Measurements from ENCODE around the gene DNM2. TPM values are rescaled to one million over a fixed set of nuclear protein-coding genes. Genes with fewer than 3 reads are reported as not detected.
"Not testable (repeated sequence)": the region's sequence is repeated elsewhere in the genome, so short reads cannot be mapped to it uniquely, and the experiment has no call there.

Gene DNM2
- total and polyA plus RNA-seq, 2 experiments from 2014 or later: 47.2 to 60.5 TPM

- peaks cover 1% of the 10 kb centered on the region; the same call in 1 of the 2 replicates for H4K20me1 ChIP-seq (ENCODE audit: insufficient read depth)
- no peak overlapping the region for H3K4me3 ChIP-seq
- H3K27ac ChIP-seq: no peak overlapping the region
- no peak for DNase-seq
- TF ChIP-seq EZH2 (IDR thresholded peaks at IDR 0.05; ENCODE audit: insufficient read depth, poor library complexity, severe bottlenecking): no peak
- no peaks in the 10 kb centered on the region for H3K27me3 ChIP-seq (replicated peaks; ENCODE audit: insufficient read depth)
- no peaks in the 10 kb centered on the region for H3K9me2 ChIP-seq (ENCODE audit: insufficient read depth)
- H3F3A ChIP-seq (ENCODE audit: insufficient read depth): no peaks in the 10 kb centered on the region
- H3K4me2 ChIP-seq (ENCODE audit: unreplicated experiment): no peak overlapping the region
- H3K4me1 ChIP-seq (ENCODE audit: insufficient read depth): no peaks in the 10 kb centered on the region
- H3K9ac ChIP-seq: no peak overlapping the region
- H3K79me2 ChIP-seq (ENCODE audit: insufficient read depth): peaks cover 100% of the 10 kb centered on the region
- H2AFZ ChIP-seq: no peak overlapping the region
- in situ Hi-C loops (cut with MboI): no loop called here
- H3K9me3 ChIP-seq (ENCODE audit: low read depth): no peaks in the 10 kb centered on the region
- WGBS, 2 experiments (ENCODE audit: low coverage in 1 of 2, low lambda C conversion rate in 2 of 2, missing lambda C conversion rate in 2 of 2): 98 to 100% methylated on average over 3 of the region's 3 CpGs
- H3K36me3 ChIP-seq (ENCODE audit: low read depth): 0 out of 2 replicates have a peak, but pooled peaks cover 4% of the 10 kb centered on the region
These were observed 22.9 kb downstream of the DNM2 start for GRCh38 chr19:10740798-10741197.

GRCh38 chr19:10742476-10742875, 24.6 kb downstream of the DNM2 start:
- Histone ChIP-seq H3K9ac (no peak overlapping the region), H3K79me2 (ENCODE audit: insufficient read depth) (peaks cover 100% of the 10 kb centered on the region), H3K9me2 (ENCODE audit: insufficient read depth) (no peaks in the 10 kb centered on the region), H2AFZ (no peak overlapping the region), H3K36me3 (ENCODE audit: low read depth) (0 out of 2 replicates have a peak, but pooled peaks cover 4% of the 10 kb centered on the region), H3K4me1 (ENCODE audit: insufficient read depth) (no peaks in the 10 kb centered on the region), H3K4me3 (no peak overlapping the region), H3K9me3 (ENCODE audit: low read depth) (no peaks in the 10 kb centered on the region), H3K27ac (no peak overlapping the region), H3K27me3 (replicated peaks; ENCODE audit: insufficient read depth) (no peaks in the 10 kb centered on the region), H3K4me2 (ENCODE audit: unreplicated experiment) (no peak overlapping the region), H3F3A (ENCODE audit: insufficient read depth) (no peaks in the 10 kb centered on the region), H4K20me1 (ENCODE audit: insufficient read depth) (peaks cover 4% of the 10 kb centered on the region)
- WGBS, 2 experiments (ENCODE audit: low coverage in 1 of 2, low lambda C conversion rate in 2 of 2, missing lambda C conversion rate in 2 of 2): 88 to 90% methylated on average over 4 of the region's 4 CpGs
- TF ChIP-seq EZH2 (IDR thresholded peaks at IDR 0.05; ENCODE audit: insufficient read depth, poor library complexity, severe bottlenecking): no peak
- in situ Hi-C loops (cut with MboI): no loop called here
- DNase-seq: no peak

DNA sequence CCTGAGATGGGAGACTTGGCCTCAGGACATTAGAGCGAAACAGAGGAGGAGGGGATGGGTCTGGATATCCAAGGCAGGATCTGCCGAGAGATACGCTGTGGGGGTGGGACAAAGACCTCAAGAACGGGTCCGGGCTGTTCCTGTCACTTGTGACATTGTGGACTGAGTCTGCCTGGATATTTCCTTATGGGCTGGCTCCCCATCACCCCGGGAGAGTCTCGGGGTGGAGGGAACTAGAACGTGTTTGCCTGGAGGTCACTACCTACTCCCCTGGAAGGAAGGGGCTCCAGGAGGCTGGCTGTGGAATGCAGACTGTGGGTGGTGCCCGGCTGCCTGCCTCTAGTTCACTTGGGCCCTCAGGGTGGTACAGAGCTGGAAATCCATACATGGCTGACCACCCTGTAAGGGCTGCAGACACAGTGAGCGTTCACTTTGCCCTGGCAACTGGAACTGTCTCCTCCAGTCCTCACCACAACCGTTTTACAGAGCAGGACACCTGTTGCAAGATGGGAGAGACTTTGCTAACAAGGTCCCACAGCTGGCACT, 26.4 kb downstream of the DNM2 start:
- TF ChIP-seq EZH2phosphoT487 (IDR thresholded peaks at IDR 0.05; ENCODE audit: insufficient read depth, low read depth) (no peak), EZH2 (IDR thresholded peaks at IDR 0.05; ENCODE audit: insufficient read depth, poor library complexity, severe bottlenecking) (no peak)
- in situ Hi-C loops (cut with MboI): no loop called here
- H3K4me3 ChIP-seq: no peak overlapping the region
- H3K4me2 ChIP-seq (ENCODE audit: unreplicated experiment): no peak overlapping the region
- peaks cover 100% of the 10 kb centered on the region for H3K79me2 ChIP-seq (ENCODE audit: insufficient read depth)
- H3K9me2 ChIP-seq (ENCODE audit: insufficient read depth): no peaks in the 10 kb centered on the region
- H3K4me1 ChIP-seq (ENCODE audit: insufficient read depth): no peaks in the 10 kb centered on the region
- 89 to 98% methylated on average over 10 to 11 of the region's 11 CpGs for WGBS, 2 experiments (ENCODE audit: low coverage in 1 of 2, low lambda C conversion rate in 2 of 2, missing lambda C conversion rate in 2 of 2)
- DNase-seq: no peak
- H3K9ac ChIP-seq: no peak overlapping the region
- no peaks in the 10 kb centered on the region for H3K27me3 ChIP-seq (replicated peaks; ENCODE audit: insufficient read depth)
- H2AFZ ChIP-seq: no peak overlapping the region
- 0 out of 2 replicates have a peak, but pooled peaks cover 4% of the 10 kb centered on the region for H3K36me3 ChIP-seq (ENCODE audit: low read depth)
- H4K20me1 ChIP-seq (ENCODE audit: insufficient read depth): peaks cover 4% of the 10 kb centered on the region
- H3K9me3 ChIP-seq (ENCODE audit: low read depth): no peaks in the 10 kb centered on the region
- H3K27ac ChIP-seq: no peak overlapping the region
- no peaks in the 10 kb centered on the region for H3F3A ChIP-seq (ENCODE audit: insufficient read depth)

DNA sequence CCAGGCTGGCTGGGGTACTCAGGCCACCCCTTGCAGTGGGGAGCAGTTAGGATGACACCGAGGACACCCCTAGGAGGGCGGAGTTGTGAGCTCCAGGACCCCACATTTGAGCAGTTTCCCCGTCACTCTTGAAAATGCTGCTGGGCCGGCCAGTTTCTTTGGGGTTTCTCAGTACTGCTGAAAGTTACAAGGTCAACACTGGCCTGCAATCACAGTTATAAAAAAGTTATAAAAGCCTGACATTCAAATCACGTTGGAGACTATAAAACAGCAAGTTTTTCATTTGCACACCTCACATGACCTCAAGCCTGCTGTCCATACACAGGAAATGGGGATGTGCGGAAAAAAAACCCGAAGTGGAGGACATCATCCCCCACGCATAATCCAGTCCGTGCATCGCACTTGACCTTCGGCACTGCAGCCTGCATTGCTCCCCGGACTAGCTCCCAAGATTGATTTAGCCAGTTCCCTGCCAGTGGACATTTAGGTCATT, 27.0 kb downstream of the DNM2 start:
- Histone ChIP-seq H3K9me2 (ENCODE audit: insufficient read depth) (no peaks in the 10 kb centered on the region), H2AFZ (no peak overlapping the region), H3F3A (ENCODE audit: insufficient read depth) (no peaks in the 10 kb centered on the region), H3K27ac (no peak overlapping the region), H3K27me3 (replicated peaks; ENCODE audit: insufficient read depth) (no peaks in the 10 kb centered on the region), H3K9me3 (ENCODE audit: low read depth) (no peaks in the 10 kb centered on the region), H3K4me1 (ENCODE audit: insufficient read depth) (no peaks in the 10 kb centered on the region), H3K4me2 (ENCODE audit: unreplicated experiment) (no peak overlapping the region), H3K4me3 (no peak overlapping the region), H4K20me1 (ENCODE audit: insufficient read depth) (peaks cover 4% of the 10 kb centered on the region), H3K36me3 (ENCODE audit: low read depth) (0 out of 2 replicates have a peak, but pooled peaks cover 3% of the 10 kb centered on the region), H3K79me2 (ENCODE audit: insufficient read depth) (peaks cover 100% of the 10 kb centered on the region), H3K9ac (no peak overlapping the region)
- TF ChIP-seq EZH2phosphoT487 (IDR thresholded peaks at IDR 0.05; ENCODE audit: insufficient read depth, low read depth): no peak
- no peak for TF ChIP-seq EZH2 (IDR thresholded peaks at IDR 0.05; ENCODE audit: insufficient read depth, poor library complexity, severe bottlenecking)
- in situ Hi-C loops (cut with MboI): no loop called here
- no peak for DNase-seq
- 85 to 87% methylated on average over 12 of the region's 12 CpGs for WGBS, 2 experiments (ENCODE audit: low coverage in 1 of 2, low lambda C conversion rate in 2 of 2, missing lambda C conversion rate in 2 of 2)

DNA sequence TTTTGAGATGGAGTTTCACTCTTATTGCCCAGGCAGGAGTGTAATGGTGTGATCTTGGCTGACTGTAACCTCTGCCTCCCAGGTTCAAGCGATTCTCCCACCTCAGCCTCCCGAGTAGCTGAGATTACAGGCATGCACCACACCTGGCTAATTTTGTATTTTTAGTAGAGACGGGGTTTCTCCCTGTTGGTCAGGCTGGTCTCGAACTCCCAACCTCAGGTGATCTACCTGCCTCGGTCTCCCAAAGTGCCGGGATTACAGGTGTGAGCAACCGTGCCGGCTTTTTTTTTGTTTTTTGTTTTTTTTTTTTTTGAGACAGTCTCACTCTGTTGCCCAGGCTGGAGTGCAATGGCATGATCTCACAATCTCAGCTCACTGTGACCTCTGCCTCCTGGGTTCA, 28.6 kb downstream of the DNM2 start:
- H3K4me2 ChIP-seq (ENCODE audit: unreplicated experiment); H2AFZ ChIP-seq; H3K27me3 ChIP-seq (replicated peaks; ENCODE audit: insufficient read depth); in situ Hi-C loops (cut with MboI); H3K4me1 ChIP-seq (ENCODE audit: insufficient read depth); DNase-seq; H3K36me3 ChIP-seq (ENCODE audit: low read depth); H3K9me2 ChIP-seq (ENCODE audit: insufficient read depth); H4K20me1 ChIP-seq (ENCODE audit: insufficient read depth); H3K9me3 ChIP-seq (ENCODE audit: low read depth); H3K4me3 ChIP-seq; H3K9ac ChIP-seq; H3F3A ChIP-seq (ENCODE audit: insufficient read depth); H3K27ac ChIP-seq: not testable (repeated sequence)
- peaks cover 100% of the 10 kb centered on the region for H3K79me2 ChIP-seq (ENCODE audit: insufficient read depth)
- 89 to 92% methylated on average over 8 of the region's 8 CpGs for WGBS, 2 experiments (ENCODE audit: low coverage in 1 of 2, low lambda C conversion rate in 2 of 2, missing lambda C conversion rate in 2 of 2)
